ENCODE results near the gene NFASC. TPM values are rescaled to one million over a fixed set of nuclear protein-coding genes. Genes with fewer than 3 reads are reported as not detected.

NFASC gene
- total and polyA plus RNA-seq, 9 of the 15 experiments (the other 6 are each of a cell fraction or from before 2014, with no cell fraction given) = 0.03 to 0.16 (median 0.06) TPM; not detected in 6

GRCh38 chr1:204826970-204827369, 43.7 kb upstream of the NFASC start (continued):
- TF ChIP-seq ZBTB49 (CRISPR knock-in tag; IDR thresholded peaks at IDR 0.05; ENCODE audit: borderline replicate concordance) = no peak
- TF ChIP-seq HDAC1 (IDR thresholded peaks at IDR 0.05) = no peak
- no peak for TF ChIP-seq HCFC1 (IDR thresholded peaks at IDR 0.05; ENCODE audit: low read depth, low read length)
- TF ChIP-seq BMI1 (IDR thresholded peaks at IDR 0.05; ENCODE audit: low read length) = no peak
- no peak for TF ChIP-seq NR4A1 (CRISPR knock-in tag; IDR thresholded peaks at IDR 0.05)
- TF ChIP-seq NR4A1 (tag; IDR thresholded peaks at IDR 0.05) = no peak
- TF ChIP-seq ZBTB7A (IDR thresholded peaks at IDR 0.05; ENCODE audit: borderline replicate concordance, control insufficient read depth, low read depth, low read length) = no peak
- no peak for TF ChIP-seq ZBTB17 (CRISPR knock-in tag; IDR thresholded peaks at IDR 0.05)
- TF ChIP-seq RFX1 (IDR thresholded peaks at IDR 0.05) = no peak
- TF ChIP-seq ZBTB9 (CRISPR knock-in tag; IDR thresholded peaks at IDR 0.05) = no peak
- no peak for TF ChIP-seq ZNF518B (CRISPR knock-in tag; IDR thresholded peaks at IDR 0.05)
- TF ChIP-seq TARDBP (IDR thresholded peaks at IDR 0.05) = no peak
- TF ChIP-seq THRA (IDR thresholded peaks at IDR 0.05) = no peak
- TF ChIP-seq CBX1 (IDR thresholded peaks at IDR 0.05; ENCODE audit: low read depth) = no peak
- TF ChIP-seq SMC3 (conservative IDR thresholded peaks at IDR 0.05; ENCODE audit: insufficient read depth, low read depth, low read length) = peak; percentile 35; the same call in 1 of the 2 replicates
- TF ChIP-seq ZNF124 (CRISPR knock-in tag; IDR thresholded peaks at IDR 0.05) = no peak
- no peak for TF ChIP-seq EP400 (IDR thresholded peaks at IDR 0.05)
- no peak for TF ChIP-seq ETV5 (CRISPR knock-in tag; IDR thresholded peaks at IDR 0.05; ENCODE audit: low read depth)
- TF ChIP-seq GABPB2 (CRISPR knock-in tag; conservative IDR thresholded peaks at IDR 0.05) = no peak

Data from K562 (cell line).